HCEC 1CT (cell line): Measurements from ENCODE around the gene AP1G2.
A peak's percentile ranks its signal among the peaks of the same experiment; 100 is the strongest.
"Not testable (repeated sequence)": the region's sequence is repeated elsewhere in the genome, so short reads cannot be mapped to it uniquely, and the experiment has no call there.

Experiments
- DNase-seq: peaks from one replicate; pipeline ENCODE4 v3.0.0-alpha.2; 2017

The AP1G2 gene, protein sequence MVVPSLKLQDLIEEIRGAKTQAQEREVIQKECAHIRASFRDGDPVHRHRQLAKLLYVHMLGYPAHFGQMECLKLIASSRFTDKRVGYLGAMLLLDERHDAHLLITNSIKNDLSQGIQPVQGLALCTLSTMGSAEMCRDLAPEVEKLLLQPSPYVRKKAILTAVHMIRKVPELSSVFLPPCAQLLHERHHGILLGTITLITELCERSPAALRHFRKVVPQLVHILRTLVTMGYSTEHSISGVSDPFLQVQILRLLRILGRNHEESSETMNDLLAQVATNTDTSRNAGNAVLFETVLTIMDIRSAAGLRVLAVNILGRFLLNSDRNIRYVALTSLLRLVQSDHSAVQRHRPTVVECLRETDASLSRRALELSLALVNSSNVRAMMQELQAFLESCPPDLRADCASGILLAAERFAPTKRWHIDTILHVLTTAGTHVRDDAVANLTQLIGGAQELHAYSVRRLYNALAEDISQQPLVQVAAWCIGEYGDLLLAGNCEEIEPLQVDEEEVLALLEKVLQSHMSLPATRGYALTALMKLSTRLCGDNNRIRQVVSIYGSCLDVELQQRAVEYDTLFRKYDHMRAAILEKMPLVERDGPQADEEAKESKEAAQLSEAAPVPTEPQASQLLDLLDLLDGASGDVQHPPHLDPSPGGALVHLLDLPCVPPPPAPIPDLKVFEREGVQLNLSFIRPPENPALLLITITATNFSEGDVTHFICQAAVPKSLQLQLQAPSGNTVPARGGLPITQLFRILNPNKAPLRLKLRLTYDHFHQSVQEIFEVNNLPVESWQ

DNA sequence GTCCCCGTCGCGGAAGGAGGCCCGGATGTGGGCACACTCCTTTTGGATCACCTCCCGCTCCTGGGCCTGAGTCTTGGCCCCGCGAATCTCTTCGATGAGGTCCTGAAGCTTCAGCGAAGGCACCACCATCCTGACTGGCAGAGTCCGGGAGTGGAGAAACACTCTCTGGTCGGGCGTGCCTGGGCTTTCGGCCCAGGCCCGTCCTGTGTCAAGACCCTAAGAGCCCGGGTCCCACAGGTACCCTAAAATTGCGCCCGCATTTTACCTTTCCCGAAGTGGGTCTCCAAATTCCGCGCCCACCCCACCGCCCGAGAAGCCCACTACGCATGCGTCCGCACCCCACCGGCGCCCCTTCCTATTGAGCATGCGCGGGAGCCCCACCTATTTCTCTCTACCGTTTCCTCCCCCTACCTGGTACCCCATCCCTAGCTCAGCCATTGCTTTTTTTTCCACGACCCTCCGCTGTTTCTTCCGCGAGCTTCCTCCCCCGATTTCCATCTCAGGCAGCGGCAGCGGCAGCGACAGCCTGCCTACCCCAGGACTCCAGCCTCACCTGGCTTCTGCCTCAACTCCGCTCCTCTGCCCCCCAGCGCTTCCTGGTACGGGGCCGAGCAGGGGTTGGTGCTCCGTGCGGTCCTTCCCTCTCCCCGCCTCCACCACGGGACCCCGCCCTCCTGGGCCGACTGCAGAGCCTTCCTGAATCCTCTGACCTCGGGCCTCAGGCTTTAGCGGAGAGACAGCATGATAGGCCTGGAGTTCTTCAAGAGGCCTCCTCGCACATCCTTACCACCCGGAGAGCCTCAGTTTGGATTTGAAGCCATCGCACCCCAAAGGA is at the start of gene AP1G2:
AP1G2 (minus strand) TSS at position 606 of the 835 bp plus-strand sequence; CDS start at position 129, 477 bp downstream.
- DNase-seq, result peak; percentile 56

DNA sequence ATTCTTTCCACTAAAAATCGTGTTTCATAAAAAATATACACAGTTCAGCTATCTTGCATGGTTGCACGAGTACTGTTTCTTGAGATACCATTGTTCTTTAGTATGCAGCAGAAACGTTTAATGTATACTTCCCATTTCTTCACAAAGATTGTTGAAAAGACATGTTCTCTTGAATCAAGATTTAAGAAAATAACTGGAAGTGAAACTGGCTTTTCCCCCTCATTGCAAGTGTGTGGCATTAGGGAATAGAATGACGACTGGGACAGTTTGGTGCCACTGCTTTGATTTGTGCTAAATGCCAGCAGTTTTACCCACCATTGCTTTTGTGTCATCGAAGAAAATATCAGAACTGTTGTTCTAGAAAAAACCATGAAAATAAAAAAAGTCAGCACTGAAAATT is 48.3 kb upstream of the AP1G2 start:
- DNase-seq, result no peak

DNA sequence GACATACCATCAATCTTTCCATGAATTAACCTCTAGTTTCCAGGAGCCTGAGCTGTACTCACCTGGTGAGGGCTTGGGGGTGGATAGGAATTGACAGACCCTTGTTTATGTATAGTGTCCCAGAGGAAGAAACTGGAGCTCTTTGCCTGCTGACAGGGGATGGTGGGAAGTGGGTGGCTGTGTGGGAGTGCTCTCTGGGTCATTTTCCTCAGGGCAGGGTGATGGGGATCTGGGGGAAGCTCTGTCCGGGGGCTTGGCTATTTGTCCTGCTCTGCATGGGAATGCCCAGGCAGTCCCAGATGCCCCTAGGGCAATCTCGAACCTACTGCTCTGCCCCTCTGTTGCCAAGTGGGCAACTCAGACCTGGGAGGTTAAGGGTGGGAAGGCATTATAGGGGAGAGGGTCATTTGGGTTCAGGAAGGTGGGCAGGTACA is 46.8 kb upstream of the AP1G2 start:
- no peak for DNase-seq

DNA sequence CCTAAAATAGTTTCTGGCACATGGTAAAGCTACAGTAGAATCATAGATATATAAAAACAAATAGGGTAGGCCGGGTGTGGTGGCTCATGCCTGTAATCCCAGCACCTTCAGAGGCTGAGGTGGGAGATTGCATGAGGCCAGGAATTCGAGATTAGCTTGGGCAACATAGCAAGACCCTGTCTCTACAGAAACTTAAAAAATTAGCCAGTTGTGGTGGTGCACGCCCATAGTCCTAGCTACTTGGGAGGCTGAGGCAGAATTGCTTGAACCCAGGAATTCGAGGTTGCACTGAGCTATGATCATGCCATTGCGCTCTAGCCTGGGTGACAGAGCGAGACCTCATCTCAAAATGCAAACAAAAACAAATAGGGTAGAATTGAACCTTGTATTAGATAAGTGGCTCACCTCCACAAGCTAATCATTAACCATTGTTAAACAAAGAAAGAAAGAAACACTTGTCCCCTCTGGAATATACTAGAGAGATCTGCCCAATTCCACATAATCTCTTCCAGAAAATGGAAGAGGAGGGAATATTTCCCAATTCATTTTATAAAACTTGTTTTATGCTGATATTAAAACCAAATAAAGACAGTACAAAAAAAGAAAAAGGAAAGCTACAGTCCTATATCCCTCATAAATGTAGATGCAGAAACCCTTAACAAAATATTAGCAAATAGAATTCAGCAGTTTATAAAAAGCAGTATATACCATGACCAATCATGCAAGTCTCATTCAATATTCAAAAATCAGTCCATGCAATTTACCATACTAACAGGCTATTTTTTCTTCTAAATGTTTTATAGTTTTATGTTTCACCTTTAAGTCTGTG is 45.9 kb upstream of the AP1G2 start:
- no peak for DNase-seq

DNA sequence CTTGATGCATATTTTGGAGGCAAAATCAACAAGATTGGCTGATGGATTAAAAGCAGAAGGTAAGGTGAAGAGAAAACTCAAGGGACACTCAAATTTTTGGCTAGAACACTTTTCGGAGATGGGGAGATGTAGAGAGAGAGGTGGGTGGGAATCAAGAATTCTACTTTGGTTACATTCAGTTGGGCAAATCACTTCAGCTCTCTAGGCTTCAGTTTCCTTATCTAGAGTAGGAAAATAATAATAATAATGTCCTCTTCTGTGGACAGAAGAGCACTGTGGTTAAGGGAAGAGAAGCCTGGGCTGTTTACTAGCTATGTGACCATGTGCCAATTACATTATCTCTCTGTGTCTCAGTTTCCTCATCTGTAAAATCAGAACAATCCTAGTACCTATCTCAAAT is 45.2 kb upstream of the AP1G2 start:
- no peak for DNase-seq

DNA sequence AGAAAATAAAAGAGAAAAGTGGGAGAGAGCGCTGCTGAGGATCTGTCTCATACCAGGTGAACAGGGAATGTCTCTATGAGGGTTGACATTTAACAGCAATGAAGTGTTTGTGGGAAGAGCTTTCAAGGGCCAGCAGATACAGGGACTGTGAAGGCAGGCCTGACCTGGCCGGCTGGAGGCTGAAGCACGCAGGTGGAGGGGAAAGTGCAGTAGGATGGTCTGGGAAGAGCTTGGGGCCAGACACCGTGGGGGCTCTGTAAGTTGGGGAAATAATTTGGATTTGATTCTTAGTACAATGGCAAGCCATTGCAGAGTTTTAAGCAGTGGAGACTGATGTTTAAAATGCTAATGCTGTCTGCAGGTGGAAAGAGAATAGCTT is 44.8 kb upstream of the AP1G2 start:
- no peak for DNase-seq

DNA sequence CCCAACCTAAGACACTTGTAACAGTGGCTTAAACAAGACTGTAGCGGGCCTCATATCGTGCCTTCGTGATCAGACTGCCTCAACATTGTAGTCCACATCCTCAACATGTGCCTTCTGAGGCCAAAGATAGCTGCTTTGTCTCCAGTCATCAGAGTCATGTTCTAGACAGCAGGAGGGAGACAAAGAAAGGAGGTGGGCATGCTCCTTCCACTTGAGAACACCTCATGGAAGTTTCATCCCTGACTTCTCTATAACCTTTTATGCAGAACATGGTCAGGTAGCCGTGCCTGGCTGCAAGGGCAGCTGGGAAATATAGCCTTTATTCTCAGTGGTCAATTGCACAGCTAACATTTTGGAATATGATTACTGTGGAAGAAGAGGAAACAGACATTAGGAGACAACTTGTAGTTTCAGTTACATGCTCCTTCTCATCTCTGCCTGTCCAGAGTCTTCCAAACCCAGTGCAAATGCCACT is 43.3 kb upstream of the AP1G2 start:
- DNase-seq, result no peak

DNA sequence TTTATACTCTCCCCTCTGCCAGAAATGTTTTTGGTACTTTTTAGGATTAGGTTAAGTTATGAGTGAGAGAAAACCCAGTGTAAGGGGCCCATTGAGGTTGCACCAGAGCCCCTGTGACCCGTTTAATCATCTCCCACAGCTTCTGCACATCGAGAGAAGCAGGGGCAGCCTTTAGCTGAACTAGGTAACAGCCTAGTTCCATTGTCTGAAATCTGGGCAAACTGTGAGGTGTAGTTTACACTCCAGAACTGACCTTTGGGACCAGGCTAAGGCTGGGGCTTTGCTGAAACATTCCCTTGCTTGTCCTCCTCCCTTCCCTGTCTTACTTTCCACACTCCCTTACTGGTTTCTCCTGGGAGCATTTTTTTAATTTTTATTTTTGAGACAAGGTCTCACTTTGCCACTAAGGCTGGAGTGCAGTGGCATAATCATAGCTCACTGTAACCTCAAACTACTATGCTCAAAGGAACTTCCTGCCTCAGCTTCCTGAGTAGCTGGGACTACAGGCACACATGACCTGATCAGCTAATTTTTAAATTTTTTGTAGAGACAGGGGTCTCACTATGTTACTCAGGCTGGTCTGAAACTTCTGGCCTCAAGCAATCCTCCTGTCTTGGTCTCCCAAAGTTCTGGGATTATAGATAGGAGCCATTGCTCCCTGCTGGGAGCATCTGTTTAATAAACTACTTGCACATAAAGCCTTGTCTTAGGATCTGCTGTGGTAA is 42.7 kb upstream of the AP1G2 start:
- no peak for DNase-seq

DNA sequence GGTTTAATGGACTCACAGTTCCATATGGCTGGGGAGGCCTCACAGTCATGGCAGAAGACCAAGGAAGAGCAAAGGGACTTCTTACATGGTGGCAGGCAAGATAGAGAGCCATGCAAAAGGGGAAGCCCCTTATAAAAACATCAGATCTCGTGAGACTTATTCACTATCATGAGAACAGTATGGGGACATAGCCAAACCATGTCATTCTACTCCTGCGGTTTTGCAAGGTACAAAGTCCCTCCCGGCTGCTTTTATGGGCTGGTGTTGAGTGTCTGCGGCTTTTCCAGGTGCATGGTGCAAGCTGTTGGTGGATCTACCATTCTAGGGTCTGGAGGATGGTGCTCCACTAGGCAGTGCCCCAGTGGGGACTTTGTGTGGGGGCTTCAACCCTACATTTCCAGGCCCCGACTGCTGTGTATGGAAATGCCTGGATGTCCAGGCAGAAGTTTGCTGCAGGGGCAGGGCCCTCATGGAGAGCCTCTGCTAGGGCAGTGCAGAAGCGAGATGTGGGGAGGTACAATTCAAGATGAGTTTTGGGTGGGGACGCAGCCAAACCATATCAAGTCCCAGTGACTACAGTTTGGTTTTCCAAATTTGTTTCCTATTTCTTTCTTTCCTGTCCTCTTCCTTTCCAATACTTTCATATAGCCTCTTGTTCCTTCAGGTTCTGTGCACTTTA is 42.0 kb upstream of the AP1G2 start:
- not testable (repeated sequence) for DNase-seq

DNA sequence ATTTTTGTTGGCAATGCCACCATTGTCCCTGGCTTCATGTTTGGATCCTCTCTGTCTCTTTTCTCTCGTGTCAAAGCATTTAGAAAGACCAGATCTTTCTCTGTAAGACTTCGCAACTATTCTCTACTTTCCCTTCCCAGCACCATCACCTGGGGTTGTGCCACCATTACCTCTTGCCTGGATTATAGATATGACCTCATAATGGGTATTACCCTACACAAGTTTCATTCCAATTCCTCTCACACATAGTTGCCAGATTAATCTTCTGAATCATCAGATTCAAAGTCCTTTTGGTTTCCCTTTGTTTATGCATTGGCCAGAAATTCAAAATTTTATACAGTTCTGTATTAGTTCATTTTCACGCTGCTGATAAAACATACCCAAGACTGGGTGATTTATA is 41.4 kb upstream of the AP1G2 start:
- no peak for DNase-seq

DNA sequence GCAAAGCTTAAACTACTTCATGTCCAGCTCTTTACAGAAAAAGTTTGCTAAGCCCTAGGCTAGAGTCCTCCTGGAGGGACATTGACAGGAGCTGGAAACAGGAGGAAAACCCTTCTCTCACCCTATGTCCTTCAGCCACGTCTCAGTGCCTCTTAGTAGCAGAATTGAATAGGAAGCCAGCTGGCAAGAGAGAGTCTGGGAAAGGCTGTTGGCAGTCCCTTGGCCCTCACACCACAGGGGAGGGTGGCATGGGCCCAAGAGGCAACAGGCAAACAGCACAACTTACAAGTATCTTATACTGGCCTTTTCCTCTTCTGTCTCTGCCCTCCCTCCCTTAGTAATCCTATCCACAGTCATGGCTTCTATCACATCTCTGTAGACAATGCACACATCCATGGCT is 40.9 kb upstream of the AP1G2 start:
- DNase-seq, result no peak

DNA sequence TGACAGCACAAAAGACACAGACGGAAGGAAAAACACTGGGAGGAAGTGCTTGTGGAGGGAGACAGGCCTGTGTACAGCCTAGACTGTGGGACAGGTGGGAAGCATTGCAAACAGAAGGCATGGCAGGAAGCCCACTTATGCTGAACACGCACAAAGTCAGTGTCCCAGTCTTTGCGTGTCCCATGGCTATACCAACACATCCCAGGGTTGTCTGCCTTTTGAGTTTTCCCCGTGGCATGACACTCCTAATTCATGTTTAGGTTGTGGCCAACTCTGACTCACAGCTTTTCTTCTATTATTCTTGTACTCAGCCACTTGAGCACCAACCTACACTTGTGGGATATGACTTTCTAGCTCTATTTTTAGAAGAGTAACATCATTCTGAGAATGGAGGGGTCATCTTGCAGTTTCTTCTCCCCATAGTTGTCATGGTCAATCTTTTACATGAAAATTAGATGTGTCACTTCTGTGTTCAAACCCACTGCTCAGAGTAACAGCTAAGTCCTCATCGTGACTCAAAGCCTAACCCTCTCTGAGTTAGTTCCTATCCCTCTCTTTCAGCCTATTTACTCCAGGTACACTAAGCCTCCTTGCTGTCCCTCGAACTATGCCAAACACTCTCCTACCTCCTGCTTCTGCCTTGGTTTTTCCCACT is 38.5 kb upstream of the AP1G2 start:
- DNase-seq, result no peak

DNA sequence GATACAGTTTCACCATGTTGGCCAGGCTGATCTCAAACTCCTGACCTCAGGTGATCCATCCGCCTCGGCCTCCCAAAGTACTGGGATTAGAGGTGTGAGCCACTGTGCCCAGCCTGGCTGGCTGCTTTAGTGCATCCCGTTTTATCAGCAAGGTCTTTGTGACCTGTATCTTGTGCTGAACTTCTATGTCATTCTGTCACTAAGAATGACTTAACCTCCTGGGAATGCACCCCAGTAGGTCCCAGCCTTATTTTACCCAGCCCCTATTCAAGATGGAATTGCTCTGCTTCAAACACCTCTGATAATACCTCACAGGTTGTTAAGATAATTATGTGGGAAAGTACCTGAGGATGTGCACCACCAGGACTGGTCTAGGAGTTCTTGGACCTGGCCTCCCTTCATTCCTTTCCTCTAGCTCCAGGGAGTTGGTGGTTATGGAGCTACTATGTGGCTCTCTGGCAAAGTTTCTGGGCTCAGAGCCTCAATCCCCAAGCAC is 37.1 kb upstream of the AP1G2 start:
- DNase-seq, result no peak

DNA sequence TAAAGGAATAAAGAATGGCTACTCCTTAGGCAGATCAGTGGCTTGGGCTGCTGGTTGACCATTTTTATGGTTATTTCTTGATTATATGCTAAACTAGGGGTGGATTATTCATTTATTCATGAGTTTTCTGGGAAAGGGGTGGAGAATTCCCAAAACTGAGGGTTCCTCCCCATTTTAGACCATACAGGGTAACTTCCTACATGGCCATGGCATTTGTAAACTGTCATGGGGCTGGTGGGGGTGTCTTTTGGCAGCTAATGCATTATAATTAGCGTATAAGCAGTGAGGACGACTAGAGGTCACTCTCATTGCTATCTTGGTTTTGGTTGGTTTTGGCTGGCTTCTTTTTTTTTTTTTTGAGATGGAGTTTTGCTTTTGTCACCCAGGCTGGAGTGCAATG is 36.6 kb upstream of the AP1G2 start:
- DNase-seq, result no peak

DNA sequence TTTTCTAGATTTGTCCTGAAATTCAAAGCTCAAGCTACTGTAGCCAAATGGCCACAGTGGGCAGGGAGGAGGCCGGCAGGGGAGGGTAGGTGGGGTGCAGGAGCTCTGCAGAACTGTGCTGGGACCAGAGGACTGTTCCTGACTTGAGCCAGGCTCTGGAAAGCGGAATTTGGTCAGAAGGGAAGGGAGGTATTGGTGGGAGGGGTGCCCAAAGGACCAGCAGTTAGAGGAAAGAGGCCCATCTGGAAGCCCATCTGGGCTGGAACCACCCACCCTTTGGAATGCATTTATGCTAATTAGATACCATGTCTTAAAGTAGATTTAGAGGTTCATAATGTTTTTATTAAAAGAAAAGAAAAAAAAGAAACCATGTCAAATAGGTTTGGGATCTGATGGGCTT is 35.5 kb upstream of the AP1G2 start:
- no peak for DNase-seq

DNA sequence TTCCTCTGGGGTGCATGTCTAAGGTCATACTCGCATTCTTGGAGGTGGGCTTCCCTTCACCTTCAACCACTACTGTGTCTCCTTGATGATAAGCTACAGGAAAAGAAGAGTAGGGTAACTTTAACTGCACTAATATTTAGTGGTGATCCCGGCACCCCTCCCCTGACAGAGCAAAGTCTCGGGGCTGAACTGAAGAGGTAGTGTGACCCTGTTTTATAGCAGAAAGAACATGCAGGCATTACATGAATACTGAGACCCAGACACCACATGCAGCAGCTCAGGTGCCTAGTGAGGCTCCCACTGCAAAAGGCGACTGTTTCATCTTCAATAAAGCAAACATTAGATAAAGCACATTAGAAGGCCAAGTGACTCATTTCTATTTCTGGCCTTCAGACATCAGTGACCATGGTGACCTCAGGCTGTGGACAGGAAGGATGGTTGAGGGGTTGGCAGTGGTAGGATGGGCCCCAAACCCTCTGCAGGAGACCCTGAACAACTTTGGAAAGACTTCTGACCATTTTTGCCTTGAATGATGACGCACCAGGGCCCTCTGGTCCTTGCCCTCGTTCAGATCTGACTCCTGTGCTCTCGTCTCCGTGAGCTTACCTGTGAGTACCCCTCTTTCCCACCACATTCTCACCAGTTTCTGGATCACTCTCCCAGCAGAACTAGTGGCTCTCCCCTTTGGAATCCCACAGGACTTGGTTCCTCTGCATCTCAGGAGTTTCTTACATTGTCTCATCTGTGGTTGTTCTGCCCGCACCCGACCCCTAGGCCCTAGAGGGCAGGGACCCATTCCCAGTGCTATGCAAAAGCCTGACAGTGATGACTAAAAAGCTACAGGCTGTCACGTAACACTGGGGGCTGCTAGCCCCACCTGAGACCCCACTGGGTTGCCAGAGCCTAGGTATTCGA is 34.8 kb upstream of the AP1G2 start:
- DNase-seq, result no peak

DNA sequence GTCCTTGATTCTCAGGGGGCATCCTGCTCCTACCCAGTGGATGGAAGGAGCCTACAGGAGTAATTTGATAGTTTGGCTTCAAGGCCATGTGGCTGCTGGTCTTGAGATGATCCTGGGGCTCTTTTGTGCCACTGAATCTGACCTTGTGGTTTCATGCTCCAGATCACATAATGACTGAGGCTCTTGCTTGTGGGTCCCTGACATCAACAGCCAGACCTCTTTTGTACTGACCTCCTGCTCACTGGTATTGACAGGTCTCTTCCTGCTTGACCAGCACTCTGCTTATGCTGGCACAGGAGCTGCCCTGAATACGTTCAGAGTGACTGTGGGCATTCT is 34.2 kb upstream of the AP1G2 start:
- DNase-seq, result no peak

DNA sequence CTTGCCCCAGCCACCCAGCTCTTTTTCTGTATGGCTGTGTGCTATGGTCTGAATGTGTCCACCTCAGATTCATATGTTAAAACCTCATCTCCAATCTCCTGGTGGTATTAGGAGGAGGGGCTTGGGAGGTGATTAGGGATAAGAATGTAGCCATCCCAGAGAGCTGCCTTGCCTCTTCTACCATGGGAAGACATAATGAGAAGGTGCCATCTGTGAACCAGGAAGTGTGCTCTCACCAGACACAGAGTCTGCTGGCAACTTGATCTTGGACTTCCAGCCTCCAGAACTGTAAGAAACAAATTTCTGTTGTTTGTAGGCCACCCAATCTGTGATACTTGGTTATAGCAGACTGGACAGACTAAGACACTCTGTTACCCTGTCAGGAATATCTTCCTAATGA is 33.8 kb upstream of the AP1G2 start:
- DNase-seq, result no peak

DNA sequence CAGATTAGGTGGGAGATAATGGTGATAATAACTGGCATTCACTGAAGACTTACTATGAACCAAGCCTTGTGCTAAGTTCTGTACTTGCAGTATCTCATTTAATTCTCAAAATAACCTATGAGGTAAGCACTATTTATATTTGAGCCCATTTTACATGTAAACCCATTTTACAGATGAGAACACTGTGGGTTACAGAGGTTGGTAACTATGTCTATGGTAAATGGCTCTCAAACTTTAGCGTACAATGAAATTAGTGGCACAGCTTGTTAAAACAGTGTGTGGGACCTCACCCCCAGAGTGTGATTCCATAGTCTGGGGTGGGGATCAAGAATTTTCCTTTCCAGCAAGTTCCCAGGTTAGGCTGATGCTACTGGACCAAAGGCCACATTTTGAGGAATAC is 33.2 kb upstream of the AP1G2 start:
- DNase-seq, result no peak
